Panc1 (cell line): ENCODE measurements around the gene CLEC2L. TPM values are rescaled to one million over a fixed set of nuclear protein-coding genes. Genes with fewer than 3 reads are reported as not detected.

Experiments used
- ATAC-seq: fragments of 200-7000 bp; cut with Tn5 transposase; 2 replicates; pipeline ENCODE4 v1.9.1; 2020; ENCODE audit warnings: mild to moderate bottlenecking, moderate library complexity
- BruUV-seq: library from RNA; stranded (reverse); fragments of 400-500 nt; replicated peaks from 2 replicates; lab custom pipeline; 2021; lab: Mats Ljungman, UMichigan
- CTCF ChIA-PET: fragments of 300-600 bp; sonication (Branson Sonifier 250); formaldehyde crosslinking; loops from one replicate; lab custom pipeline; 2022; ENCODE audit warnings: antibody characterized with exemption; lab: Charles Lee
- POLR2A ChIA-PET: fragments of 300-600 bp; sonication (Branson Sonifier 250); formaldehyde crosslinking; loops from one replicate; lab custom pipeline; 2022; ENCODE audit warnings: antibody characterized with exemption; lab: Charles Lee
- DNase-seq: peaks from one replicate; pipeline ENCODE4 v3.0.0-alpha.2; 2010; ENCODE audit warnings: low read depth, low spot score
- H3K27ac ChIP-seq: 2 replicates; pipeline ENCODE4 v1.5.1; 2011; ENCODE audit warnings: mild to moderate bottlenecking, low read length, inconsistent platforms
- H3K27me3 ChIP-seq: fragments of 200-500 bp; sonication (Bioruptor generic); 2 replicates; pipeline ENCODE4 v1.6.0; 2014; ENCODE audit warnings: low read length, inconsistent platforms; ENCODE audit not compliant: control insufficient read depth, insufficient read depth
- H3K36me3 ChIP-seq: fragments of 200-500 bp; sonication (Bioruptor generic); 2 replicates; pipeline ENCODE4 v1.5.1; 2014; ENCODE audit warnings: inconsistent platforms, mild to moderate bottlenecking, low read length, moderate library complexity; ENCODE audit not compliant: control insufficient read depth, insufficient read depth
- H3K4me1 ChIP-seq: 2 replicates; pipeline ENCODE4 v1.5.1; 2011; ENCODE audit warnings: inconsistent platforms, mild to moderate bottlenecking, low read length, moderate library complexity; ENCODE audit not compliant: control insufficient read depth, insufficient read depth
- H3K4me3 ChIP-seq, 2 experiments: 2 replicates each; pipeline ENCODE4 v1.5.1; 2011 to 2012; ENCODE audit warnings: low read depth in 2 of 2, low read length in 2 of 2, mild to moderate bottlenecking in 2 of 2, inconsistent platforms in 1 of 2, moderate library complexity in 1 of 2
- H3K9me3 ChIP-seq: fragments of 200-500 bp; sonication (Bioruptor generic); 2 replicates; pipeline ENCODE4 v1.5.1; 2014; ENCODE audit warnings: low read depth, mild to moderate bottlenecking, inconsistent platforms, low read length, moderate library complexity; ENCODE audit not compliant: control insufficient read depth, insufficient read depth
- POLR2AphosphoS5 ChIP-seq: IDR thresholded peaks from 2 replicates; pipeline ENCODE4 v1.6.1; 2012; ENCODE audit warnings: mild to moderate bottlenecking, low read depth, low read length, moderate library complexity
- SIN3A ChIP-seq: IDR thresholded peaks from 2 replicates; pipeline ENCODE4 v1.6.1; 2012; ENCODE audit warnings: low read depth, mild to moderate bottlenecking, low read length, moderate library complexity, borderline replicate concordance; ENCODE audit not compliant: insufficient read depth
- TCF7L2 ChIP-seq: IDR thresholded peaks from 2 replicates; pipeline ENCODE4 v1.6.1; 2011; ENCODE audit warnings: mild to moderate bottlenecking, low read depth, low read length, inconsistent platforms
- in situ Hi-C: cut with HindIII; loops from 2 replicates; pipeline ENCODE4 v1.10.0; 2016; ENCODE audit warnings: low sequenced_read_pairs, low pct_unique_long_range_greater_than_20kb
- intact Hi-C: fragments of 100-400 bp; cut with micrococcal nuclease; formaldehyde crosslinking; loops from one replicate; pipeline ENCODE4 v1.10.0; 2022; ENCODE audit not compliant: unreplicated experiment
- total RNA-seq: library from RNA; stranded (reverse); gene quantifications from one replicate; pipeline ENCODE4 v1.2.1, GENCODE V29; 2021; ENCODE audit not compliant: unreplicated experiment
- TF ChIP-seq, protein P1 (sequence below): fragments of 450-650 bp; IDR thresholded peaks from 2 replicates; pipeline ENCODE4 v1.5.1; 2017; ENCODE audit warnings: mild to moderate bottlenecking
- TF ChIP-seq, protein P2 (sequence below), 2 experiments: IDR thresholded peaks; 2 replicates each; pipeline ENCODE4 v1.6.1; 2011 to 2012; ENCODE audit warnings: low read depth in 2 of 2, control low read depth in 1 of 2, low read length in 1 of 2, mild to moderate bottlenecking in 1 of 2, moderate library complexity in 1 of 2; ENCODE audit not compliant: insufficient read depth in 1 of 2

CLEC2L gene
- total RNA-seq, 1 experiment from 2014 or later: not detected

- Histone ChIP-seq H3K27ac (no peak overlapping the region), H3K27me3 (no peaks in the 10 kb centered on the region), H3K9me3 (no peaks in the 10 kb centered on the region), H3K36me3 (no peaks in the 10 kb centered on the region), H3K4me3 (no peak overlapping the region), H3K4me1 (no peaks in the 10 kb centered on the region)
- BruUV-seq: no TSS peak
- TF ChIP-seq, protein P1, sequence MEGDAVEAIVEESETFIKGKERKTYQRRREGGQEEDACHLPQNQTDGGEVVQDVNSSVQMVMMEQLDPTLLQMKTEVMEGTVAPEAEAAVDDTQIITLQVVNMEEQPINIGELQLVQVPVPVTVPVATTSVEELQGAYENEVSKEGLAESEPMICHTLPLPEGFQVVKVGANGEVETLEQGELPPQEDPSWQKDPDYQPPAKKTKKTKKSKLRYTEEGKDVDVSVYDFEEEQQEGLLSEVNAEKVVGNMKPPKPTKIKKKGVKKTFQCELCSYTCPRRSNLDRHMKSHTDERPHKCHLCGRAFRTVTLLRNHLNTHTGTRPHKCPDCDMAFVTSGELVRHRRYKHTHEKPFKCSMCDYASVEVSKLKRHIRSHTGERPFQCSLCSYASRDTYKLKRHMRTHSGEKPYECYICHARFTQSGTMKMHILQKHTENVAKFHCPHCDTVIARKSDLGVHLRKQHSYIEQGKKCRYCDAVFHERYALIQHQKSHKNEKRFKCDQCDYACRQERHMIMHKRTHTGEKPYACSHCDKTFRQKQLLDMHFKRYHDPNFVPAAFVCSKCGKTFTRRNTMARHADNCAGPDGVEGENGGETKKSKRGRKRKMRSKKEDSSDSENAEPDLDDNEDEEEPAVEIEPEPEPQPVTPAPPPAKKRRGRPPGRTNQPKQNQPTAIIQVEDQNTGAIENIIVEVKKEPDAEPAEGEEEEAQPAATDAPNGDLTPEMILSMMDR: no peak
- TF ChIP-seq, protein P2, sequence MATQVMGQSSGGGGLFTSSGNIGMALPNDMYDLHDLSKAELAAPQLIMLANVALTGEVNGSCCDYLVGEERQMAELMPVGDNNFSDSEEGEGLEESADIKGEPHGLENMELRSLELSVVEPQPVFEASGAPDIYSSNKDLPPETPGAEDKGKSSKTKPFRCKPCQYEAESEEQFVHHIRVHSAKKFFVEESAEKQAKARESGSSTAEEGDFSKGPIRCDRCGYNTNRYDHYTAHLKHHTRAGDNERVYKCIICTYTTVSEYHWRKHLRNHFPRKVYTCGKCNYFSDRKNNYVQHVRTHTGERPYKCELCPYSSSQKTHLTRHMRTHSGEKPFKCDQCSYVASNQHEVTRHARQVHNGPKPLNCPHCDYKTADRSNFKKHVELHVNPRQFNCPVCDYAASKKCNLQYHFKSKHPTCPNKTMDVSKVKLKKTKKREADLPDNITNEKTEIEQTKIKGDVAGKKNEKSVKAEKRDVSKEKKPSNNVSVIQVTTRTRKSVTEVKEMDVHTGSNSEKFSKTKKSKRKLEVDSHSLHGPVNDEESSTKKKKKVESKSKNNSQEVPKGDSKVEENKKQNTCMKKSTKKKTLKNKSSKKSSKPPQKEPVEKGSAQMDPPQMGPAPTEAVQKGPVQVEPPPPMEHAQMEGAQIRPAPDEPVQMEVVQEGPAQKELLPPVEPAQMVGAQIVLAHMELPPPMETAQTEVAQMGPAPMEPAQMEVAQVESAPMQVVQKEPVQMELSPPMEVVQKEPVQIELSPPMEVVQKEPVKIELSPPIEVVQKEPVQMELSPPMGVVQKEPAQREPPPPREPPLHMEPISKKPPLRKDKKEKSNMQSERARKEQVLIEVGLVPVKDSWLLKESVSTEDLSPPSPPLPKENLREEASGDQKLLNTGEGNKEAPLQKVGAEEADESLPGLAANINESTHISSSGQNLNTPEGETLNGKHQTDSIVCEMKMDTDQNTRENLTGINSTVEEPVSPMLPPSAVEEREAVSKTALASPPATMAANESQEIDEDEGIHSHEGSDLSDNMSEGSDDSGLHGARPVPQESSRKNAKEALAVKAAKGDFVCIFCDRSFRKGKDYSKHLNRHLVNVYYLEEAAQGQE (IDR thresholded peaks at IDR 0.05; ENCODE audit: insufficient read depth in 1 of 2, low read depth in 2 of 2, low read length in 1 of 2): no peak
- no peak for TF ChIP-seq SIN3A
- TF ChIP-seq TCF7L2: no peak
- no peak for TF ChIP-seq POLR2AphosphoS5
- no peak for DNase-seq
- ChIA-PET CTCF (no interaction called here), POLR2A (interaction anchor here (0.6 kb wide), 1 partner anchor 694 kb away, joined by 5 read pairs; no protein-coding TSS in a partner anchor)
- intact Hi-C loops: no loop called here
- in situ Hi-C loops: no loop called here
- no peak for ATAC-seq
Observed at GRCh38 chr7:139580435-139580834, 57.0 kb downstream of the CLEC2L start.

DNA sequence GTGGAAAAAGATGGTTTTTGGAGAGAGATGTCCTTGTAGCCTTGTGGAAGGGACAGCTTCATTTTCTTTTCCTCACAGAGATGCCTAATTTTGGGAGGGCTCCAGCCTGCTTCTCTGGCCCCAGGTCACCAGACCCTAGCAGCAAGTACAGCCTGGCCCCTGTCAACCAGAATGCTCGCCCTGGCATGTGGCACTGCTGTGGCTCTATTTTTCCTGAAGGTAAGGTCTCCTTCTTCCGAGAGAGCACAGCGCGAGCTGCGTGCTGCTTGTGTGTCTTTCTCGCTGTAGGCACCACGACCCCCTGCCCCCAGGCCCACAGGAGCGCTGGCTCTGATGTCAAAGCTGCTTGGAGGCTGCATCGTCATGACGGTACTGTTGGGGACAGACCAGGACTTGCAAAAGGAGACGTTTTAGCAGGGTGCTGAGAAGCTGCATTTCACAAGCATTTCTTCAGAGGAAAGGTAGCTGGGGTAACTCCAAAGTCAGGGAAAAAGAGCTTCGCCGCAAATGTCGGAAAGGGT lies 58.7 kb downstream of the CLEC2L start:
- BruUV-seq: no TSS peak
- intact Hi-C loops (no loop called here), in situ Hi-C loops (no loop called here)
- Histone ChIP-seq H3K9me3 (no peaks in the 10 kb centered on the region), H3K27ac (no peak overlapping the region), H3K4me1 (no peaks in the 10 kb centered on the region), H3K4me3 (no peak overlapping the region), H3K27me3 (no peaks in the 10 kb centered on the region), H3K36me3 (no peaks in the 10 kb centered on the region)
- no peak for DNase-seq
- POLR2A ChIA-PET: interaction anchor here (0.6 kb wide), 1 partner anchor 22 kb away, joined by 14 read pairs; no protein-coding TSS in a partner anchor
- ATAC-seq: no peak
- CTCF ChIA-PET: interaction anchor here (0.6 kb wide), 1 partner anchor 12 kb away, joined by 4 read pairs; no protein-coding TSS in a partner anchor
- TF ChIP-seq, protein P2 (IDR thresholded peaks at IDR 0.05; ENCODE audit: insufficient read depth in 1 of 2, low read depth in 2 of 2, low read length in 1 of 2): no peak
- TF ChIP-seq, protein P1: no peak
- TF ChIP-seq TCF7L2 (no peak), SIN3A (no peak), POLR2AphosphoS5 (no peak)
